Frontal cortex (tissue), 4 donors: ENCODE measurements around the gene CDC42EP4. TPM values are rescaled to one million over a fixed set of nuclear protein-coding genes. Genes with fewer than 3 reads are reported as not detected.

Source experiments
- DNase-seq, 2 donors: peaks; one replicate each; pipeline ENCODE4 v3.0.0; 2012; ENCODE audit warnings: low spot score in 2 of 2
- FAIRE-seq: peaks from 2 replicates; lab custom pipeline; 2012; peaks lifted over from hg19 to GRCh38; lab: Jason Lieb, UNC
- total RNA-seq: library from RNA; depleted of rRNA; stranded (reverse); fragments of >200 nt; gene quantifications from one replicate; pipeline ENCODE4 v1.2.3, GENCODE V29; 2014
- donor health status: control.
- donor health status: control.
- donor health status: control.

Gene CDC42EP4
- total RNA-seq, result 62.8 TPM

GRCh38 chr17:73311781-73312641 is at the start of gene CDC42EP4:
Gene CDC42EP4, minus strand, starts transcription at chr17:73312001. Its CDS starts 25,501 bp downstream, at chr17:73286500.
- DNase-seq, result peak; percentile 94 to 95
- no peak for FAIRE-seq

- no peak for FAIRE-seq
- no peak for DNase-seq
Observed at GRCh38 chr17:73360961-73361761, 49.4 kb upstream of the CDC42EP4 start.

GRCh38 chr17:73359987-73360410 is 48.2 kb upstream of the CDC42EP4 start:
- FAIRE-seq (no peak), DNase-seq (no peak)

- FAIRE-seq (no peak), DNase-seq (no peak)
Observed at GRCh38 chr17:73359352-73359751, 47.6 kb upstream of the CDC42EP4 start.

GRCh38 chr17:73358668-73359067 is 46.9 kb upstream of the CDC42EP4 start:
- no peak for FAIRE-seq
- DNase-seq, result no peak

- no peak for DNase-seq
Observed at GRCh38 chr17:73357981-73358380, 46.2 kb upstream of the CDC42EP4 start.

GRCh38 chr17:73357318-73357717 is 45.5 kb upstream of the CDC42EP4 start:
- FAIRE-seq (no peak), DNase-seq (no peak)

More at GRCh38 chr17:73357981-73358380, 46.2 kb upstream of the CDC42EP4 start:
- no peak for FAIRE-seq

GRCh38 chr17:73356561-73357170 is 44.9 kb upstream of the CDC42EP4 start:
- DNase-seq (no peak), FAIRE-seq (no peak)

GRCh38 chr17:73354423-73355284 is 42.9 kb upstream of the CDC42EP4 start:
- no peak for FAIRE-seq
- DNase-seq, result no peak

GRCh38 chr17:73352261-73352660 is 40.5 kb upstream of the CDC42EP4 start:
- FAIRE-seq, result no peak
- no peak for DNase-seq

GRCh38 chr17:73351764-73352163 is 40.0 kb upstream of the CDC42EP4 start:
- DNase-seq, result no peak
- no peak for FAIRE-seq

- FAIRE-seq, result no peak
- no peak for DNase-seq
Observed at GRCh38 chr17:73350864-73351263, 39.1 kb upstream of the CDC42EP4 start.

- FAIRE-seq (no peak), DNase-seq (no peak)
Observed at GRCh38 chr17:73349647-73350046, 37.8 kb upstream of the CDC42EP4 start.

GRCh38 chr17:73349138-73349537 is 37.3 kb upstream of the CDC42EP4 start:
- DNase-seq (peak; percentile 67 to 73), FAIRE-seq (no peak)

GRCh38 chr17:73348829-73349095 is 37.0 kb upstream of the CDC42EP4 start:
- DNase-seq (no peak), FAIRE-seq (no peak)

GRCh38 chr17:73348018-73348828 is 36.4 kb upstream of the CDC42EP4 start:
- DNase-seq, result no peak
- FAIRE-seq, result no peak

- DNase-seq, result no peak
- FAIRE-seq, result no peak
Observed at GRCh38 chr17:73347351-73347750, 35.5 kb upstream of the CDC42EP4 start.

- no peak for FAIRE-seq
- DNase-seq, result no peak
Observed at GRCh38 chr17:73346501-73347162, 34.8 kb upstream of the CDC42EP4 start.
